ENCODE measurements around the gene KIF16B. TPM values are rescaled to one million over a fixed set of nuclear protein-coding genes. Genes with fewer than 3 reads are reported as not detected.

KIF16B gene
- total and polyA plus RNA-seq, 2 experiments from 2014 or later = 6.5 to 11.1 TPM

- TF ChIP-seq JUNB (IDR thresholded peaks at IDR 0.05; ENCODE audit: unreplicated experiment) (no peak), ETS1 (IDR thresholded peaks at IDR 0.05) (no peak), POLR2AphosphoS5 (IDR thresholded peaks at IDR 0.05; ENCODE audit: low read depth) (no peak), ZNF331 (CRISPR knock-in tag; IDR thresholded peaks at IDR 0.05; ENCODE audit: low read depth) (no peak), EZH2 (IDR thresholded peaks at IDR 0.05; ENCODE audit: low read depth, unreplicated experiment) (no peak), EZH2phosphoT487 (IDR thresholded peaks at IDR 0.05; ENCODE audit: unreplicated experiment) (no peak), CTCF (conservative IDR thresholded peaks at IDR 0.05; ENCODE audit: low read depth in 2 of 2) (no peak), NANOG (IDR thresholded peaks at IDR 0.05; ENCODE audit: borderline replicate concordance) (no peak), CREB1 (CRISPR knock-in tag; IDR thresholded peaks at IDR 0.05; ENCODE audit: low read depth) (no peak), ZNF114 (CRISPR knock-in tag; IDR thresholded peaks at IDR 0.05) (no peak), REST (IDR thresholded peaks at IDR 0.05; ENCODE audit: unreplicated experiment) (no peak)
Observed at GRCh38 chr20:16493486-16493885, 79.8 kb downstream of the KIF16B start (continued).

- Histone ChIP-seq H3K4me3 (no peak overlapping the region), H3K79me2 (replicated peaks; ENCODE audit: insufficient read depth) (no peaks in the 10 kb centered on the region), H2AFZ (no peak overlapping the region), H3K9me2 (ENCODE audit: insufficient read depth) (no peaks in the 10 kb centered on the region), H3K36me3 (ENCODE audit: insufficient read depth) (no peaks in the 10 kb centered on the region), H4K20me1 (replicated peaks; ENCODE audit: insufficient read depth) (no peaks in the 10 kb centered on the region), H3K27me3 (ENCODE audit: insufficient read depth) (no peaks in the 10 kb centered on the region), H3K4me2 (no peak overlapping the region), H3K4me1 (ENCODE audit: insufficient read depth) (peaks cover 13% of the 10 kb centered on the region), H3K27ac (ENCODE audit: low read depth) (no peak overlapping the region), H3F3A (replicated peaks; ENCODE audit: low read depth) (no peaks in the 10 kb centered on the region)
- H3K27ac Mint-ChIP-seq = no peak overlapping the region
- peaks cover 2% of the 10 kb centered on the region for H3K27me3 Mint-ChIP-seq (ENCODE audit: insufficient read depth, low read depth, poor library complexity)
- ATAC-seq = no peak
- DNase-seq (ENCODE audit: low spot score) = no peak
- H3K9me3 Mint-ChIP-seq = no peaks in the 10 kb centered on the region
- H3K4me1 Mint-ChIP-seq = peaks cover 18% of the 10 kb centered on the region
- no peaks in the 10 kb centered on the region for H3K36me3 Mint-ChIP-seq (ENCODE audit: low read depth)
- no peak overlapping the region for H3K4me3 Mint-ChIP-seq
- TF ChIP-seq POLR2AphosphoS5 (IDR thresholded peaks at IDR 0.05; ENCODE audit: low read depth) (no peak), CREB1 (CRISPR knock-in tag; IDR thresholded peaks at IDR 0.05; ENCODE audit: low read depth) (no peak), ZNF114 (CRISPR knock-in tag; IDR thresholded peaks at IDR 0.05) (no peak), ETS1 (IDR thresholded peaks at IDR 0.05) (no peak), NANOG (IDR thresholded peaks at IDR 0.05; ENCODE audit: borderline replicate concordance) (no peak), STAT1 (IDR thresholded peaks at IDR 0.05; ENCODE audit: unreplicated experiment) (no peak), EZH2phosphoT487 (IDR thresholded peaks at IDR 0.05; ENCODE audit: unreplicated experiment) (no peak), JUNB (IDR thresholded peaks at IDR 0.05; ENCODE audit: unreplicated experiment) (no peak)
Observed at GRCh38 chr20:16491294-16491905, 81.8 kb downstream of the KIF16B start.

All from GM23338 (cell line).